HG03378 (cell line): ENCODE data around the gene ANP32A.
"Not testable (repeated sequence)": the region's sequence is repeated elsewhere in the genome, so short reads cannot be mapped to it uniquely, and the experiment has no call there.

Experiments
- ATAC-seq: cut with Tn5 transposase; IDR thresholded peaks from one replicate; pipeline ENCODE4 v1.9.1; 2021; ENCODE audit warnings: mild to moderate bottlenecking, moderate library complexity; ENCODE audit not compliant: unreplicated experiment

ANP32A gene

GRCh38 chr15:68759982-68760579 is 60.6 kb downstream of the ANP32A start:
- not testable (repeated sequence) for ATAC-seq

- ATAC-seq = no peak
These were observed 65.0 kb downstream of the ANP32A start for GRCh38 chr15:68755731-68756130.

- ATAC-seq = no peak
These were observed 69.1 kb downstream of the ANP32A start for GRCh38 chr15:68751622-68752021.

GRCh38 chr15:68749793-68750192 is 70.9 kb downstream of the ANP32A start:
- no peak for ATAC-seq

- no peak for ATAC-seq
These were observed 71.3 kb downstream of the ANP32A start for GRCh38 chr15:68749365-68749764.

GRCh38 chr15:68743256-68743655 is 77.4 kb downstream of the ANP32A start:
- no peak for ATAC-seq

GRCh38 chr15:68739390-68740080 is 81.2 kb downstream of the ANP32A start:
- no peak for ATAC-seq

GRCh38 chr15:68735610-68736009 is 85.1 kb downstream of the ANP32A start:
- ATAC-seq = no peak

- no peak for ATAC-seq
These were observed 85.8 kb downstream of the ANP32A start for GRCh38 chr15:68734881-68735280.

- no peak for ATAC-seq
These were observed 86.3 kb downstream of the ANP32A start for GRCh38 chr15:68734352-68734751.

- no peak for ATAC-seq
These were observed 87.0 kb downstream of the ANP32A start for GRCh38 chr15:68733666-68734065.

- no peak for ATAC-seq
These were observed 88.2 kb downstream of the ANP32A start for GRCh38 chr15:68732451-68732850.

- no peak for ATAC-seq
These were observed 89.5 kb downstream of the ANP32A start for GRCh38 chr15:68730976-68731897.

- no peak for ATAC-seq
These were observed 90.2 kb downstream of the ANP32A start for GRCh38 chr15:68730471-68730919.

GRCh38 chr15:68729789-68730411 is 90.8 kb downstream of the ANP32A start:
- ATAC-seq = no peak
